HCT116 (cell line): ENCODE results near the gene CBX7. TPM values are rescaled to one million over a fixed set of nuclear protein-coding genes. Genes with fewer than 3 reads are reported as not detected.

Experiments used
- ATAC-seq: fragments of 200-7000 bp; cut with Tn5 transposase; 2 replicates; pipeline ENCODE4 v1.9.1; 2020; ENCODE audit warnings: mild to moderate bottlenecking, moderate library complexity
- BruUV-seq: library from RNA; stranded (reverse); fragments of 400-500 nt; replicated peaks from 2 replicates; lab custom pipeline; 2021; lab: Mats Ljungman, UMichigan
- CTCF ChIA-PET: fragments of 300-600 bp; sonication (Branson Sonifier 250); formaldehyde crosslinking; loops from one replicate; lab custom pipeline; 2021; ENCODE audit warnings: antibody characterized with exemption; lab: Charles Lee
- POLR2A ChIA-PET: fragments of 300-600, 350-600 bp; sonication (Branson Sonifier 250); formaldehyde crosslinking; loops from one replicate; lab custom pipeline; 2021; ENCODE audit warnings: antibody characterized with exemption; lab: Charles Lee
- RAD21 ChIA-PET, 2 experiments: fragments of 300-600 bp; sonication (Branson Sonifier 250); formaldehyde crosslinking; loops; one replicate each; lab custom pipeline; 2023; ENCODE audit warnings: low total read pairs in 2 of 2; ENCODE audit not compliant: uncharacterized antibody in 2 of 2, unreplicated experiment in 2 of 2, low non-redundant PET in 1 of 2; lab: Charles Lee
- DNase-seq: peaks from one replicate; pipeline ENCODE4 v3.0.0-alpha.2; 2010; ENCODE audit warnings: low read depth, low spot score
- H2AFZ ChIP-seq: fragments of 200-600 bp; shearing (Covaris generic), sonication (generic); 2 replicates; pipeline ENCODE4 v1.6.1; 2017; ENCODE audit warnings: low read depth, mixed run types, mixed read lengths, antibody characterized with exemption, low read length; ENCODE audit not compliant: poor library complexity, severe bottlenecking
- H3K27ac ChIP-seq: 2 replicates; pipeline ENCODE4 v1.5.1; 2012; ENCODE audit warnings: low read depth, low read length
- H3K27me3 ChIP-seq: fragments of 200-600 bp; sonication (generic); 2 replicates; pipeline ENCODE4 v1.6.1; 2016; ENCODE audit warnings: mixed run types, low read length, mixed read lengths; ENCODE audit not compliant: insufficient read depth
- H3K36me3 ChIP-seq, 2 experiments: fragments of 200-500 bp in 1 of 2; fragments of 200-600 bp in 1 of 2; sonication (Bioruptor generic) in 1 of 2; sonication (generic) in 1 of 2; 2 replicates each; pipeline versions ENCODE4 v1.5.1 to v1.6.1; 2014 to 2016; ENCODE audit warnings: low read length in 2 of 2, inconsistent platforms in 1 of 2, mixed read lengths in 1 of 2, mixed run types in 1 of 2; ENCODE audit not compliant: insufficient read depth in 2 of 2, control insufficient read depth in 1 of 2
- H3K4me1 ChIP-seq, 2 experiments: fragments of 200-600 bp in 1 of 2; sonication (generic) in 1 of 2; 2 replicates each; pipeline versions ENCODE4 v1.5.1 to v1.6.1; 2012 to 2017; ENCODE audit warnings: low read length in 2 of 2, inconsistent platforms in 1 of 2, mild to moderate bottlenecking in 1 of 2, mixed read lengths in 1 of 2, mixed run types in 1 of 2, moderate library complexity in 1 of 2; ENCODE audit not compliant: insufficient read depth in 2 of 2, control insufficient read depth in 1 of 2
- H3K4me2 ChIP-seq: fragments of 200-600 bp; sonication (generic); 2 replicates; pipeline ENCODE4 v1.6.1; 2017; ENCODE audit warnings: mixed run types, low read length, mixed read lengths
- H3K4me3 ChIP-seq, 2 experiments: fragments of 200-600 bp in 1 of 2; sonication (generic) in 1 of 2; replicated peaks in 1 of 2; 2 replicates each; pipeline ENCODE4 v1.5.1; 2011 to 2016; ENCODE audit warnings: low read length in 2 of 2, control low read depth in 1 of 2, low read depth in 1 of 2, mild to moderate bottlenecking in 1 of 2, mixed read lengths in 1 of 2, mixed run types in 1 of 2
- H3K79me2 ChIP-seq: fragments of 200-600 bp; sonication (generic); 2 replicates; pipeline ENCODE4 v1.6.1; 2017; ENCODE audit warnings: mild to moderate bottlenecking, mixed run types, low read length, moderate library complexity, mixed read lengths; ENCODE audit not compliant: insufficient read depth
- H3K9ac ChIP-seq: fragments of 200-600 bp; sonication (generic); 2 replicates; pipeline ENCODE4 v1.6.1; 2016; ENCODE audit warnings: low read length, mixed read lengths
- H3K9me2 ChIP-seq: fragments of 200-600 bp; sonication (generic), shearing (Covaris generic); 2 replicates; pipeline ENCODE4 v1.6.1; 2017; ENCODE audit warnings: mixed run types, mild to moderate bottlenecking, moderate library complexity; ENCODE audit not compliant: insufficient read depth
- H3K9me3 ChIP-seq, 2 experiments: fragments of 200-500 bp in 1 of 2; fragments of 200-600 bp in 1 of 2; sonication (Bioruptor generic) in 1 of 2; sonication (generic) in 1 of 2; 2 replicates each; pipeline ENCODE4 v1.6.1; 2014 to 2017; ENCODE audit warnings: low read length in 2 of 2, mixed read lengths in 2 of 2, inconsistent platforms in 1 of 2, low read depth in 1 of 2, mild to moderate bottlenecking in 1 of 2, mixed run types in 1 of 2, moderate library complexity in 1 of 2; ENCODE audit not compliant: control insufficient read depth in 1 of 2, insufficient read depth in 1 of 2
- H4K20me1 ChIP-seq: fragments of 200-600 bp; sonication (generic), shearing (Covaris generic); 2 replicates; pipeline ENCODE4 v1.6.1; 2017; ENCODE audit warnings: mixed run types, mild to moderate bottlenecking, moderate library complexity; ENCODE audit not compliant: insufficient read depth
- CBX3 ChIP-seq: IDR thresholded peaks from 2 replicates; pipeline ENCODE4 v1.6.1; 2012; ENCODE audit warnings: low read depth
- EGR1 ChIP-seq: IDR thresholded peaks from 2 replicates; pipeline ENCODE4 v1.6.1; 2012; ENCODE audit warnings: low read depth
- ELF1 ChIP-seq: IDR thresholded peaks from 2 replicates; pipeline ENCODE4 v1.6.1; 2012; ENCODE audit warnings: low read depth, borderline replicate concordance
- EZH2 ChIP-seq: fragments of 200-600 bp; sonication (generic); IDR thresholded peaks from 2 replicates; pipeline ENCODE4 v1.6.1; 2017; ENCODE audit warnings: antibody characterized with exemption, mixed run types
- EZH2phosphoT487 ChIP-seq: fragments of 200-600 bp; IDR thresholded peaks from 2 replicates; pipeline ENCODE4 v1.6.1; 2018; ENCODE audit warnings: antibody characterized with exemption, borderline replicate concordance
- FOSL1 ChIP-seq: IDR thresholded peaks from 2 replicates; pipeline ENCODE4 v1.6.1; 2012; ENCODE audit warnings: low read depth
- JUND ChIP-seq: IDR thresholded peaks from 2 replicates; pipeline ENCODE4 v1.6.1; 2012
- MAX ChIP-seq: IDR thresholded peaks from 2 replicates; pipeline ENCODE4 v1.6.1; 2012
- POLR2A ChIP-seq: IDR thresholded peaks from 2 replicates; pipeline ENCODE4 v1.7.0; 2011; ENCODE audit warnings: borderline replicate concordance; ENCODE audit not compliant: insufficient read depth, insufficient read length; ENCODE audit errors: extremely low read depth
- POLR2AphosphoS5 ChIP-seq: IDR thresholded peaks from 2 replicates; pipeline ENCODE4 v1.6.1; 2011; ENCODE audit warnings: mild to moderate bottlenecking, low read depth, low read length, moderate library complexity
- RAD21 ChIP-seq: IDR thresholded peaks from 2 replicates; pipeline ENCODE4 v1.6.1; 2012; ENCODE audit warnings: low read depth, mild to moderate bottlenecking
- REST ChIP-seq: IDR thresholded peaks from 2 replicates; pipeline ENCODE4 v1.6.1; 2012; ENCODE audit warnings: low read depth
- SIN3A ChIP-seq: IDR thresholded peaks from 2 replicates; pipeline ENCODE4 v1.6.1; 2012; ENCODE audit warnings: low read depth
- SP1 ChIP-seq: IDR thresholded peaks from 2 replicates; pipeline ENCODE4 v1.6.1; 2012; ENCODE audit warnings: low read depth
- SRF ChIP-seq: IDR thresholded peaks from 2 replicates; pipeline ENCODE4 v1.6.1; 2012; ENCODE audit warnings: low read depth
- ZFX ChIP-seq: fragments of 450-650 bp; IDR thresholded peaks from 2 replicates; pipeline ENCODE4 v1.6.1; 2017
- intact Hi-C: fragments of 100-400 bp; cut with micrococcal nuclease; formaldehyde crosslinking; loops from 2 replicates; pipeline ENCODE4 v1.10.0; 2022
- total RNA-seq: library from RNA; stranded (reverse); gene quantifications from one replicate; pipeline ENCODE4 v1.2.1, GENCODE V29; 2021; ENCODE audit not compliant: unreplicated experiment
- TF ChIP-seq, protein P1 (sequence below): IDR thresholded peaks from 2 replicates; pipeline ENCODE4 v1.6.1; 2012

CBX7 gene
- total RNA-seq, 1 experiment from 2014 or later: 20.1 TPM

DNA sequence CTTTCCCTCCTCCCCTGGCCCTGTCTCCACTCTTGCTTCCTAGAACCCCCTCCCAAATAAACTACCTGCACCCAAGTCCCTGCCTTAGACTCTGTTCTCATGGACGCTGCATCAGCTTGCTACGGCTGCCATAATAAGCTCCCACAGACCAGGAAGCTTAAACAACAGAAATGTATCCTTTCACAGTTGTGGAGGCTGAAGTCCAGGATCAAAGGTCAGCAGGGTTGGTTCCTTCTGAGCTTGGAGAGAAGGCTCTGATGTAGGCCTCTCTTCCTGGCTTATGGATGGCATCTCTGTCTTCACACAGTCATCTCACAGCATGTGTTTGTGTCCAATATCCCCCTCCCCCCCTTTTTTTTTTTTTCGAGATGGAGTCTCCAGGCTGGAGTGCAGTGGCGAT lies 23.4 kb downstream of the CBX7 start:
- H3K4me2 ChIP-seq: no peak overlapping the region
- ChIA-PET CTCF (no interaction called here), RAD21 (no interaction called here), POLR2A (no interaction called here)
- DNase-seq: no peak
- H3K4me1 ChIP-seq: no peaks in the 10 kb centered on the region; a peak in 1 of 4 replicates
- no peaks in the 10 kb centered on the region for H4K20me1 ChIP-seq
- H2AFZ ChIP-seq: no peak overlapping the region
- H3K9me2 ChIP-seq: no peaks in the 10 kb centered on the region
- H3K27ac ChIP-seq: no peak overlapping the region
- no peaks in the 10 kb centered on the region for H3K27me3 ChIP-seq
- H3K79me2 ChIP-seq: no peaks in the 10 kb centered on the region
- intact Hi-C loops: no loop called here
- TF ChIP-seq ELF1 (no peak), SIN3A (no peak), EZH2phosphoT487 (no peak), EZH2 (no peak), MAX (no peak), FOSL1 (no peak), SP1 (no peak), JUND (no peak), ZFX (no peak)
- TF ChIP-seq, protein P1, sequence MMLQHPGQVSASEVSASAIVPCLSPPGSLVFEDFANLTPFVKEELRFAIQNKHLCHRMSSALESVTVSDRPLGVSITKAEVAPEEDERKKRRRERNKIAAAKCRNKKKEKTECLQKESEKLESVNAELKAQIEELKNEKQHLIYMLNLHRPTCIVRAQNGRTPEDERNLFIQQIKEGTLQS: no peak
- H3K9me3 ChIP-seq: no peaks in the 10 kb centered on the region
- ATAC-seq: no peak
- no peaks in the 10 kb centered on the region for H3K36me3 ChIP-seq
- no peak overlapping the region for H3K9ac ChIP-seq
- no peak overlapping the region for H3K4me3 ChIP-seq
- BruUV-seq: no TSS peak

DNA sequence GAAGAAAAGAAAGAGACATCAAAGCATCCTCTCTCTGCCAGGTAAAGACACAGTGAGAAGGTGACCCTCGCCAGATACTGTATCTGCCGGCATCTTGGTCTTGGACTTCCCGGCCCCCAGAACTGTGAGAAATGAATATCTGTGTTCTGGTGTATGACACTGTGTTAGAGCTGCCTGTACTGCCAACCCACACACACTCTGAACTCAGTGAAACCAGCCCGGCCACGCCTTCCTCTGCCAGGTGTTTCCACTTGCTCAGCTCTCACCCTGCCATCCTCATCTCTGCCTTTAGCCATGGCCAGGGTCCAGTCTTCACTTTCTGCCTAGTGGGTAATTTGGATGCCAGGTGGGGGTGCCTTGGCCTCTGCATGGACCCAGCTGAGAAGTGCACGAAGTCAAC lies 24.0 kb downstream of the CBX7 start:
- CTCF ChIA-PET: no interaction called here
- Histone ChIP-seq H2AFZ (no peak overlapping the region), H3K27me3 (no peaks in the 10 kb centered on the region), H3K9me2 (no peaks in the 10 kb centered on the region), H3K36me3 (no peaks in the 10 kb centered on the region), H3K4me1 (no peaks in the 10 kb centered on the region; a peak in 1 of 4 replicates), H3K9ac (no peak overlapping the region), H3K79me2 (no peaks in the 10 kb centered on the region), H3K4me2 (no peak overlapping the region), H3K27ac (no peak overlapping the region), H3K9me3 (no peaks in the 10 kb centered on the region), H3K4me3 (no peak overlapping the region), H4K20me1 (no peaks in the 10 kb centered on the region)
- no TSS peak for BruUV-seq
- RAD21 ChIA-PET: no interaction called here
- intact Hi-C loops: no loop called here
- ATAC-seq (no peak), DNase-seq (no peak)
- POLR2A ChIA-PET: no interaction called here
- no peak for TF ChIP-seq FOSL1
- TF ChIP-seq JUND: no peak
- TF ChIP-seq RAD21: no peak
- TF ChIP-seq CBX3: no peak
- TF ChIP-seq REST: no peak
- TF ChIP-seq POLR2AphosphoS5: no peak
- TF ChIP-seq ELF1: no peak
- TF ChIP-seq MAX: no peak
- TF ChIP-seq SP1: no peak
- no peak for TF ChIP-seq SRF
- no peak for TF ChIP-seq EGR1
- TF ChIP-seq POLR2A: no peak
- no peak for TF ChIP-seq EZH2phosphoT487
